Cardiac fibroblast (primary cell): ENCODE results near the gene C20orf144.

Source experiments
- DNase-seq, 2 donors: peaks; one replicate each; pipeline versions ENCODE4 v3.0.0 to v3.0.0-alpha.2; 2010; ENCODE audit warnings: low read depth in 2 of 2
- H3K4me3 ChIP-seq, 2 donors: replicated peaks in 1 of 2; 1 replicate in 1 of 2; 2 replicates in 1 of 2; pipeline ENCODE4 v1.5.1; 2011; ENCODE audit warnings: low read depth in 2 of 2, low read length in 2 of 2, mild to moderate bottlenecking in 2 of 2, moderate library complexity in 1 of 2
- TF ChIP-seq, protein P1 (sequence below): IDR thresholded peaks from one replicate; pipeline ENCODE4 v1.5.1; 2011; ENCODE audit warnings: low read depth, mild to moderate bottlenecking, low read length, inconsistent platforms

Gene C20orf144

DNA sequence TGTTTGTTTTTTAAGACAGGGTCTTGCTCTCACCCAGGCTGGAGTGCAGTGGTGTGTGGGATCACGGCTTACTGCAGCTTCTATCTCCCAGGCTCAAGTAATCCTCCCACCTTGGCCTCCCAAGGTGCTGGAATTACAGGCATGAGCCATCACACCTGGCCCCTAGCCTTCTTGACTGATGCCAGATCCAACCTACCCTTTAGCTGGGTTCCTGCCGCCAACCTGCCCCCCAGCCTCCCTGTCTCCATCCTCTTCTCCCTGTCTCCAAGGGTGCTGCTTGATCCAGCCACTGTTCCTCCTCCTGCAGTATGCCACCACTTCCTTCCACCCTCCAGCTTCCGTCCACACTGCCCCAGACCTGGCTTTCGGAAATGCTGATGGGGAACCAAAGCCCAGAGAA lies 3.2 kb upstream of the C20orf144 start:
- TF ChIP-seq, protein P1, sequence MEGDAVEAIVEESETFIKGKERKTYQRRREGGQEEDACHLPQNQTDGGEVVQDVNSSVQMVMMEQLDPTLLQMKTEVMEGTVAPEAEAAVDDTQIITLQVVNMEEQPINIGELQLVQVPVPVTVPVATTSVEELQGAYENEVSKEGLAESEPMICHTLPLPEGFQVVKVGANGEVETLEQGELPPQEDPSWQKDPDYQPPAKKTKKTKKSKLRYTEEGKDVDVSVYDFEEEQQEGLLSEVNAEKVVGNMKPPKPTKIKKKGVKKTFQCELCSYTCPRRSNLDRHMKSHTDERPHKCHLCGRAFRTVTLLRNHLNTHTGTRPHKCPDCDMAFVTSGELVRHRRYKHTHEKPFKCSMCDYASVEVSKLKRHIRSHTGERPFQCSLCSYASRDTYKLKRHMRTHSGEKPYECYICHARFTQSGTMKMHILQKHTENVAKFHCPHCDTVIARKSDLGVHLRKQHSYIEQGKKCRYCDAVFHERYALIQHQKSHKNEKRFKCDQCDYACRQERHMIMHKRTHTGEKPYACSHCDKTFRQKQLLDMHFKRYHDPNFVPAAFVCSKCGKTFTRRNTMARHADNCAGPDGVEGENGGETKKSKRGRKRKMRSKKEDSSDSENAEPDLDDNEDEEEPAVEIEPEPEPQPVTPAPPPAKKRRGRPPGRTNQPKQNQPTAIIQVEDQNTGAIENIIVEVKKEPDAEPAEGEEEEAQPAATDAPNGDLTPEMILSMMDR = no peak
- no peak for DNase-seq
- H3K4me3 ChIP-seq = no peak overlapping the region

- H3K4me3 ChIP-seq = no peak overlapping the region
- TF ChIP-seq, protein P1 = no peak
- DNase-seq = no peak
Observed at GRCh38 chr20:33659341-33660034, 2.6 kb upstream of the C20orf144 start.

DNA sequence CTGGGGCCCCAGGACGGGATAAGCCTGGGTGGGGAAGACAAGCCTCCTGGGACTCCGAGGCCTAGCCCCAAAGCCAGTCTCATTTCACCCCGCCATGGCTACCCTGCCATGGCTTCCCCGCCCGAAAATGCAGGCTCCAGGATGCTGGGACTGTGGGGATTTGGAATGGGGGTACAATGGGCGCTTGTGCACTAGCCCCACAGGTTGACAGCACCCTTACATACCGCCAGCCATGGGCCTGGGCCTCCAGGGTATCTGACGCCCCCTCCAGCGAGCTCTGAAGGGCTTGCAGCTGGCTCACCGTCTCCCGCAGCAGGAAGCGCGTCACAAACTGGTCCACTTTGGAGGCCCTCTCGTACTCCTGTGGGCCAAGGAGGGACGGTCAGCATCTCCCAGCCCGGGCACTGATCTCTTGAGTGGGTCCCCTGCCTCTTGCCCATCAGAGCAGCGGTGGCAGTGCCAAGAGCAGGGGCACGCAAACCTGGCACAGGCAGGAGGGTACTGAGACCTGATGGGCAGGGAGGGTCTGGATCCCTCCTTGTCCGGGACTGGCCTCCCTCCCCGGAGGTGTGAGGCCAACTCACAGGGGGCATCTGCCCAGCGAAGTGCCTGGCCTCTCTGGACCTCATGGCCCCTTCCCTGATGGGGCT lies 2.0 kb upstream of the C20orf144 start:
- TF ChIP-seq, protein P1 = no peak
- no peak overlapping the region for H3K4me3 ChIP-seq
- DNase-seq = no peak

DNA sequence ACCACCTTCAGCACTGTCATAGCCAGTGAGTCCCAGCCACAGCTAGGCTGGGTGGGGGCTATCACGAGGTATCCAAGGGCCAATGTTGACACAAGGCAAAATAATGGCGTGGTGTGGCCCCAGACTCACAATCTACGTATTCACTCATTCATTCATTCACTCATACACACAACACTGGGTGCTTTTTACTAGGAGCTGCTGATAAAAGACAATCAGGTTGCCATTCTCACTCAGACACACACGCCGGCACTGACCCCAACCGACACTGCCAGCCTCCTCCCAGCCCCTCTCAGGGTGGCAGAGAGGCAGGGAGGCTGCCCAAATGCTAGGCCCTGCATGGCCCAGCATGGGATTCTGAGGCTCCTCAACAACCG lies 1.5 kb upstream of the C20orf144 start:
- no peak overlapping the region for H3K4me3 ChIP-seq
- no peak for DNase-seq
- TF ChIP-seq, protein P1 = no peak

- H3K4me3 ChIP-seq = peak overlapping the region; percentile 64 to 79
- peak; percentile 67 to 81 for DNase-seq
- TF ChIP-seq, protein P1 = no peak
Observed at GRCh38 chr20:33663161-33664084, 1.3 kb downstream of the C20orf144 start.

DNA sequence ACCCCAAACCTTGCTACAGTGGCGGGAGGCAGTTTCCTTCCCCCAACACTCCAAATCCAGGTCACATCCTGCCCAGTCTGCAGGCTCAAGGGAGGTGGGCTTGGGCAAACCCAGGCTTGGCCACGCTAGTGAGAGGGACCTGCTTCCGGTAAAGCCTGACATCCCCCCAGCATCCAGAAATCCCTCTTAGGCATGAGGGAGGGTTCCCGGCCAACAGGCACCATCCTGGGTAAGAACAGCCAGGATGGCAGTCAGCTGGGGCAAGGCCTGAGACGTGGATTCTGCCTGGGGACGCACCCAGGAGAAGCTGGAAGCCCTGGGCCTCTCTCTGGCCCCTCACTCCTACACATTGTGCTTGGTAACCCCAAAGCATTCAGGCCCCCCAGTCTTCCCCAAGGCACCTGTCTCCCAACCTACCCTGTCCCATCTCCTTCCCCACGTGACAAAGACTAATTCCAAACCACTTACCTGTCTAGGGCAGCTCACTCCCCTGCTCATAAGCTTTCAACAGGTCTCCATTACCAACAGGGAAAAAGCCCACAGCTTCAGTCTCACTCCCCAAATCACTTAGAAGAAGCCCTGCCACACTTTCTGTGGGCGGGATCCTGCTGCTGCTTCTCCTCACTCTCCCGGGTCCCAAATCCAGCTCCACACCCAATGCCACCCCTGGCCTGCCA lies 2.1 kb downstream of the C20orf144 start:
- TF ChIP-seq, protein P1 = no peak
- DNase-seq = no peak
- peak overlapping the region; percentile 64 to 79 for H3K4me3 ChIP-seq
